HG03097 (cell line): Measurements from ENCODE around the gene NAAA.
"Not testable (repeated sequence)": the region's sequence is repeated elsewhere in the genome, so short reads cannot be mapped to it uniquely, and the experiment has no call there.

Experiments used
- ATAC-seq: cut with Tn5 transposase; IDR thresholded peaks from one replicate; pipeline ENCODE4 v1.9.1; 2021; ENCODE audit not compliant: unreplicated experiment, low FRiP score

Gene NAAA

DNA sequence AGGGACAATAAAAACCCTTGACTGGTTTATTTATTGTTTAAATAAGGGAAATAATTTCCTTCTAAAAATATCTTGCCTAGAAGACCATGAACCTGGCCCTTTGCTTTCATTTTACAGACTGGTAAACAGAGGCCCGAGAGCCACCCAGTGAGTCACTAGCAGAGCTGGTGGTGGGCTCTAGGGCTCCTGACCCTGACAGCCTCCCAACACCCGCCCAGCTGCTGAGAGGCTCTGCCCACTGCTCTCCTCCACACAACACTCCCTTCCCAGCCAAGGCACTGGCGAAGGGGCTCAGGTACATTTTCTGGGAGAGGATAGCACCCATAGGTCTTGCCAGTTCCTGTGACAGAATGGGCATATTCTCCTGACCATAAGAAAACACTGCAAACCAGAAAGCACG, 20.5 kb downstream of the NAAA start:
- no peak for ATAC-seq

DNA sequence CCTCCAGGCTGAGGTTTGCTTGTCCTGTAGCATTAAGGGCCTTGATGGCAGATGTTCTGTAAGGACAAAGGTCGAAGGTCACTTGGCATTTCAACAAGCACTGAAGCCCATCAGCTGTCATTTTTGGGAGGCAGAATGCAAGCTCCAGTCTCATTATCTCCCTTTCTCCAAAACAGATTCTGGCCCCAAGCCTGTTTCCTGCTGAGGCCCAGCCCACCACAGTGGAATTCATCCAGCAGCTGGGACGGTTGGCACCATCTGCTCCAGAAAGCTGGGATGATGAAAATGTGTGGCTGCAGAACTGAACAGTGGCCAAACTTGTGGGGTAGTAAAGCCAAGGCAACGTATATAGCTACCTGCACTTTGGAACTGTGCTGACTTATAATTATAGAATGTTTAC, 20.9 kb downstream of the NAAA start:
- ATAC-seq, result no peak

DNA sequence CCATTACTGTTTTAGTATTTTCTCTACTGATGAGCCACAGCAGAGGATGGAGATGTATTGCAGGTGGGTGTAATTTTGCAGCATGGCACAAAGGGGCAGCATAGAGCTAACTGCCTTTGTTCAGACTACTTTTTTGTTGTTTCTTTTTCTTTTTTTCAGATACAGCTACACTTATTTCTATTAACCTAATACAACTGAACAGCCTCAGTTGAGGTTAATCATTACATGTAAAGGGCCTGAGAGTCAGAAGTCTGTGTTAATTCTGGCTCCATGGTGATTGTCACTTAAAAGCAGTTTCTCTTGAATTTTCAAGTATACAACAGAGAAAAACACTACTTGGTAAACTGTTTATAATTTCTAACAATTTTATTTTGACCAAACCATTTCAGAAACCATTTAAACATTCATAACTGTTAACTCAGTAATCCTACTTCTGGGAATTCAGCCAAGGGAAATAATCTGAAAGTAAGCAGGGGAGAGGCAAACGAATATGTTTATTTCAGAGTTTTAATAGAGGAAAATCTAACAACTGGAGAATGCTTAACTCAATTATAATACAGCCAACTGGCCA, 24.6 kb downstream of the NAAA start:
- no peak for ATAC-seq

DNA sequence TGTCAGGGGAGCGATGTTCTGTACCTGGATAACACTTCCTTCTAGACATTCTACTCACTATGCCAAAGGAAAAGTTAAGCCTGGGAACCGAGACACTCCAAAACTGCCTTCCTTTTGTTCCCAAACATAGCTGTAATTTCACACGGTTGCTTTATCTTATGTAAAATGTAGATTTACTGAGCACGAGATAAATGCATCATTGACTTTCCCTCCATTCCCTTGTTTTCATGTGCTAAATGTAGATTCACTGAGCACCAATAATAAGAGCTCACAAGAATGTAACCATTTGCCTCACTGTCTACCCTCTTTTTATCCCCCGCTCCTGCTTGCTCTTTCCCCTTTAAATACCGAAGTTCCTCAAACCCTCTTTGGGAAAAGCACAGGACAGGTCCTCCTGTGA, 27.8 kb downstream of the NAAA start:
- no peak for ATAC-seq

DNA sequence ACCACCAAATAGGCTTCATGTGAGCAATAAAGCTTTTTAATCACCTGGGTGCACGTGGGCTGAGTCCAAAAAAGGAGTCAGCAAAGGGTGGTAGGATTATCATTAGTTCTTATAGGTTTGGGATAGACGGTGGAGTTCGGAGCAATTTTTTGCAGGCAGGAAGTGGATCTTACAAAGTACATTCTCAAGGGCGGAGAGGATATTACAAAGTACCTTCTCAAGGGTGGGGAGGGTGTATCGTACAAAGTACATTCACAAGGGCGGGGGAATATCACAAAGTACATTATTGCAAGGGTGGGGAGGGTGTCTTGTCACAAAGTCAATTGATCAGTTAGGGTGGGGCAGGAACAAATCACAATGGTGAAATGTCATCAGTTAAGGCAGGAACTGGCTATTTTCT, 30.0 kb downstream of the NAAA start:
- not testable (repeated sequence) for ATAC-seq

DNA sequence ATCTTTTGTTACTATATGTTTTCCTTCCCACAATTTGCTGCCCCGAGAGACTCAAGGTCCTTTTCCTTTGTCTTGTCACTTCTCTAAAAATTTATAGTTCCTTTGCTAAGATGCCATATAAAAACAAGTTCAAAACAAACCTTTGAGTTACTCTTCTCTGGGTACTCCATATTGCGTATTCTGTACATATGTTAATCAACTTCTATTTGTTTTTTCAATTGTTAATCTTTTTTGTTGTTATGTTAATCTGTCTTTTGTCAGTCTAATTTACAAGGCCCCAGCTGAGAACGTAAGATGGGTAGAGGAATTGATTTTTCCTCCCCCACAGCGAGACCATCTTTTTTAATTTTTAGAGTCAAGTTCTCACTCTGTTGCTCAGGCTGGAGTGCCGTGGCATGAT, 31.4 kb downstream of the NAAA start:
- no peak for ATAC-seq

DNA sequence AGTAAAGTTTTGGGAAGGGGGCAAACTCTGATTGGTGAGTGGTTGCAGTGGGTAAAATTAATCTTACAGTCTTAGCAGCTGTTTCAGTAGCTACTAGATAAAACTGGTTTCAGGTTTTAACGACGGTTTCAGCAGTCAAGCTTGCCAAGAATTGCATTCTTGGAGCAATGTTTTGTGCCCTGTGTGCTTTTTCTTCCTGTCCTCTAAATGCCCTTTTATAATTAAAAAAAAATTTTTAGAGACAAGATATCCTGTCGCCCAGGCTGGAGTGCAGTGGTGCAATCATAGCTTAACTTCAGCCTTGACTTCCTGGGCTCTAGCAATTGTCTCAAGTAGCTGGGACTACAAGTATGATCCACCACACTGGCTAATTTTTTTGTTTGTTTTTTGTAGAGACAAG, 32.3 kb downstream of the NAAA start:
- no peak for ATAC-seq

DNA sequence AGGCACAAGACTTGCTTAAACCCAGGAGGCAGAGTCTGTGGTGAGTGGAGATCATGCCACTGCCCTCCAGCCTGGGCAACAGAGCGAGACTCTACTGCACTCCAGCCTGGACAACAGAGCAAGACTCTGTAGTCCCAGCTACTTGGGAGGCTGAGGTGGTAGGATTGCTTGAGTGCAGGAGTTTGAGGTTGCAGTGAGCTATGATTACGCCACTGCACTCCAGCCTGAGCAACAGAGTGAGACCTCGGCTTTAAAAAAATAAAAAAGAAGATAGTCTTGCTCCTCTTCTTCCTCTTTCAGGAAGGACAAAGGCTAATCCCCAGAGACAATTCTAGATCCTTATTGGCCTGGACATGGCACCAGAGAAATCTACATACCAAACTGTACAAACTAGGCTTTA, 32.8 kb downstream of the NAAA start:
- no peak for ATAC-seq

DNA sequence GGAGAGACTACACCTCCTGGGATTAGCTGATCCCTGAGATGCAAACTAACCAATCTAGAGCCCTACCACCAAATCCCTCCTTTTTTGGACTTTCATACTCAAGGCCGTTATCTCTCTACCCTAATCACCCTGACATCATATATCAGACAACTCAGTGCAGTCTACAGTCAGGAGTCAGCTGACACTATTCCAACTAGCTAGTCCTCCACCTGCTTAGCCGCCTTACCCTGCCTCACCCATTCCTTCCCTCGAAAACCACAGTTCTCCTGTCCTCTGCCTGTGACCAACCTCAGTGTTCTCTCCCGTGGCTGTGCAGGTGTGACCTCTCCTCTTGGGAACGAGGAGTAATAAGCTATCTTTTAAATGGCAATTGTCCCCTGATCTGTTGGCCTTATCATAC, 36.7 kb downstream of the NAAA start:
- ATAC-seq, result no peak

DNA sequence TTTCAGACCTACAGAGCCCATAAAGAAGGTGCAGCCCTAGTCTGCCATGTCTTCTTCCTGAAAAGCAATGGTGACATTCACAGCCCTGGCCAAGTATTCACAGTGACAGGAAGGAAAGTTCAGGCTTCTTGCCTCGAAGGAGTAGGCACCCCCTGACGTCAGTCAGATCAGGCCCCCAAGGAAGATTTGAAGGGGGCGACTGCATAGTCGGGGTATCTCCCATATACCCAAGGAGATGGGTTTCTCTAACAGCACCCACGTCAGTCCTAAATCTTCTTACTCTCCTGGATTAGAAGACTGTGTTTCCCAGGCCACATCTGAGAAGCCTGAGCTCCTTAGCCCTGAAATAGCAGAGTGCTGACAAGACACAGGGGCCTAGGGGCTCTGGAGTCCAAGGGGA, 38.5 kb downstream of the NAAA start, which contains the start of gene PPEF2:
Gene PPEF2, minus strand, starts transcription at position 101 of the 400 bp plus-strand sequence. CDS start 6,127 bp downstream, outside the sequence.
- no peak for ATAC-seq

DNA sequence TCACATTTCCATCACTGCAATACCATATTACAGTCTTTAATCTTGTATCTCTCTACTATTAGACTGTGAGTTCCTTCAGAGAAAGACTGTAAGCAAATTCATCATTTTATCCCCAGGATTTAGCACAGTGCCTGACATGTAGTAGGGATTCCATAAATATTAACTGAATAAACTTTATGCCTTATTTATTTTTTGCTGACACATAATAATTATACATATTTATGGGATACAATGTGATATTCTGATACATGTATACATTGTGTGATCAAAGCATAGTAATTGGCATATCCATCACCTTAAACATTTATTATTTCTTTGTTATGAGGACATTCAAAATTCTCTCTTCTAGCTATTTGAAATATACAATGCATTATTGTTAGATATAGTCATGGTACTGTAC, 42.3 kb downstream of the NAAA start:
- no peak for ATAC-seq

DNA sequence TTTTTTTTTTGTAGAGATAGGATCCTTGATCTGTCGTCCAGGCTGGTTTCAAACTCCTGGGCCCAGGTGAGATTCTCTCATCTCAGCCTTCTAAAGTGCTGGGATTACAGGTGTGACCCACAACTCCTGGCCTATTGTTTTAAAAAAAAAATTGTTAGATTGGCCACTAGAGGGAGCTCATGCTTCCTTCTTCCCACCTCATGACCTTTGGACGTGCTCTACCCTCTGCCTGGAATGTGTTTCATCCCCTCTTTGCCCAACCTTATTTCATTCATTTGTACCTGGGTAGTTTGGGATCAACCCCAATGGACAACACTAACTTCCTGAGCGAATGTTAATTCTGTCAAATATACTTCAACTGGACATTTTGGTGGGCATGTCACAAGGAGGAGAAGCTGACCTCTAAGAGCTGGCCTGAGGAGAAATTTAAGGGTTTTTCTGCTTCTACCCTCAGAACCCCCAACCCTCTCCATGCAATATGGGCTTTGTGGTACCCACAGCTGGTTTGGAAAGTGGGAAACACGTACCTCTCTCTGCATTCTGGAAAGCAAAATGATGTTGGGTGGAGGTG, 45.0 kb downstream of the NAAA start:
- ATAC-seq, result no peak

DNA sequence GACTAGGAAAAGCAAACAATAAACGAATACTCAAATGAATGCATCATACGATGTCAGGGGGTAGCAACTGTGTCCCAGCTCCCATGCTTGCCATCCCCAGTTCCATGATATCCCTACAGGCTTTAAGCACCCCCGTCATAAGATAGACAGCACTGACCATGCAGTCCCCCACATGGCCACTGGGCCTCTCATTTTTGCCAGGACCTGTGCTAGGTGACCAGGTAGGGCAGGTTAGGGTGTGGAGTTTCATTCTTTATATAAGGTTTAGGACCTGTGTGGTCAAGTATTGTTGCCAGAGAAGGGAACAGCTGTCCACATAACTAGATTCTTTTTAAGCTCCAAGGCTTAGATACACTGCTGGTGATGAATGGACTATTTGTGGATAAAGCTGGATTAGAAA, 48.3 kb downstream of the NAAA start:
- ATAC-seq, result no peak

DNA sequence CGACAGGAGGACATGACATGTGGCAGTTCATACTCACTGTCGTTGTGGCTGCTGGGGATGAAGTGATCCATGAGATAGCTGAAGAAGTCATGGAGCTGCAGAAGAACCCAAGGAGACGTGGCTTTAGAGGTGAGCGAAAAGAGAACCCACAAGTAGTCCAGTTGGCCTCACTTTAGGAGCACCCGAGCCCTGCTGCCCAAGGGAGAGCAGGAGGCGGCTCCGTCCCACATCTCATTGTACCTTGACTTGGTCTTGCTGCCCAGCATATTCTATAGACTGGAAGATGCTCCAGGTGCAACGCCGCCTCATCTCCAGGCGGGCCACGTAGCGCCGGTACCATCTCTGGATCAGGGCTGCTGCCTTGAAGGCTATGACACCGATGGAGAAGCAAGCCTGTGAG, 49.2 kb downstream of the NAAA start:
- ATAC-seq, result no peak

DNA sequence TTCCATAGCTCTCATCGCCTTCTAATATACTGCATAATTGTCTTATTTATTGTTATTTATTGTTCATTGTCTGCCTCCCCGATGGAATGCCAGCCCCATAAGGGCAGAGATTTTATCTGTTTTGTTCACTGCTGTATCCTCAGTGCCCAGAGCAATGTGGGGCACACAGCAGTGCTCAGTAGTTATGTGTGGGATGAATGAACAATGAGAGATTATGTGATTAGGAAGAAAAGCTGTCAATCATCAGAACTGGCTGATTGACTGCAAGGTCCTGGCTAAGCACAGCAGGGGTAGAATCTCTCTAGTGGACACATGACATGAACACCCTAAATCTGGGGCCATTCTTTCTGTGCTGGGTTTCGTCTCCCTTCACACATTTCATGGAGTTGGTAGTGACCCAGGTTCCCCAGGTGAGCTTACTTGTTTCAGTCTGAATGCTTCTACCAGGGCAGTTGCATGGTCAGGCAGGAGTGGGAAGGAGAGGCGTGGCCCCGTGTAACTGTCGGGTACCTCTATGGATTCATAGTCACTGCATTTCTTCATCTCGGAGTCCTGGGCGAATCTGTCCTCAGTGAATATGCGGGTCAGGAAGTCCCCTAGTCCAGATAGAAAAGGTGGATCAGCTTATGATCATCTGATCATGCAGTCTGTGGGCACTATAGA, 51.1 kb downstream of the NAAA start:
- no peak for ATAC-seq

DNA sequence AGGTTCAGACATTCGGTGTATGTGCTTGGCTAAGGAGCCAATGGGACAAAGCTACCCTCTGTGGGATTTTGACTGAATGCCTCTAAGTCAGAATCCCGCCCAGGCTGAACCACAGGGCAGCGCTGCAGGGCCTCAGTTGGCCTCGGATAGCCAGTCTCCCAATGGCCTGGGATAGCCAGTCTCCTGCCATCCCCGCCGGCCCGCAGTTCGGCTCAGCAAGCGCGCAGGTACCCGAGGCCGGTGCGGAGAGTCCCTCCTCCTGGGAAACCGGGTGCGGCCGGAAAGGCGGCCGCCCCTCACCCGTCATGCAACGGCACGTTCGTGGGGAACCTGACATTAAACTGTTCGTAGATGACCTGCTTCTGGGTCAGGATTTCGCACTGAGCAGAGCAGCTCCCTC, 54.7 kb downstream of the NAAA start:
- no peak for ATAC-seq

DNA sequence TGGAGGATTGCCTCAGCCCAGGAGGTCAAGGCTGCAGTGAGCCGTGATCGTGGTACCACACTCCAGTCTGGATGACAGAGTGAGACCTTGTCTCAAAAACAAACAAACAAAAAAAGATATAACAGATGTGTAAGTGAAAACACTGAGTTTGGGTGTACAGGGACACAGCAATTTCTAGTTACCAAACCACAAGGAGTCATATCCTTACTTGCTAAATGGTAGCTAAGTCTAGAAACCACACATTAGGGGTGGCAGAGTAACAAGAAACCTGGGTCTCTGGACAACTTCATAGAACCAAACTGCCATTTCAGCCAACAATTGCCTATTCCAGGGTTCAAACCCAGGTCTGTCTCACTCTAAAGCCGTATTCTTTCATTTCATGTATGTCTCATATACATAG, 59.3 kb downstream of the NAAA start:
- no peak for ATAC-seq

DNA sequence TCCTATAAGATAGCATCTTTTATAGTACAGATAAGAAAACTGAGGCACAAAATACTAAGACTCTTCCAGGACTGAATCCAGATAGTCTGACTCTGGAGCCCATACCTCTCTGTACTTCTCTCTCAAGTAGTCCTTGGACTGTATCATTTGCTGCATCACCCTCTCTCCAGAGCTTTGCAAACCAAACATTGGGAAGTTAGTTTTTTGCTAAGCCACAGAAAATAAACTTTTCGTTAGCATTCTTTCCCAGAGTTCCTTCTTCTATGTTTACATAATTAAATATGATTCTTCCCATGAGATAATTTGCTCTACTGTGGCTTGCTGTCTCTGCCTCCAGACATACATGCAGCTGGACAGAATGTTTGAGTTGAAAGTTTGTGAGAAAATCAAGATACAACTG, 60.5 kb downstream of the NAAA start:
- ATAC-seq, result no peak

DNA sequence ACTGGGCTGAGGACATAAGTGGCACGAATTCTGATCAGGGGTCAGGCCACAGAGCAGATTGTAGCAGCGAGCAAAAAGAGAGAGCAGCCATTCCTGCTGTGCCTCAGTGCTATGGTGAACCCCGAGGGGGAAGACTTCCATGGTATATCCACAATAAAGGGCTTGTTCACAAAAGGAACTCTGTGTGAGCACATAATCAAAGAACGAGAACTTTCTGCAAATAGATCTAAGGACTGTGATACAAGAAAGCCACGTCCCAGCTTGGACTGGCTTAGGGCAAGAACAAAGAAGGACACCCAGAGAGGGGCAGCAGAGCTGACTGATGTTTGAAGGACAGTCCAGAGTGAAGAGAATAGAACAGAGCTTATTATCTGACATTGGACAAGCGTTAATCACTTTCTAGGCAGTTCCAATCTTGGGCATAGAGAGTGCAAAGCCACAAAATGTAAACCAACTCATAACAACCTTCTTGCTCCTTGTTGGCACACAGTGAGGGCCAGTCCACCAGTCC, 62.5 kb downstream of the NAAA start:
- no peak for ATAC-seq

DNA sequence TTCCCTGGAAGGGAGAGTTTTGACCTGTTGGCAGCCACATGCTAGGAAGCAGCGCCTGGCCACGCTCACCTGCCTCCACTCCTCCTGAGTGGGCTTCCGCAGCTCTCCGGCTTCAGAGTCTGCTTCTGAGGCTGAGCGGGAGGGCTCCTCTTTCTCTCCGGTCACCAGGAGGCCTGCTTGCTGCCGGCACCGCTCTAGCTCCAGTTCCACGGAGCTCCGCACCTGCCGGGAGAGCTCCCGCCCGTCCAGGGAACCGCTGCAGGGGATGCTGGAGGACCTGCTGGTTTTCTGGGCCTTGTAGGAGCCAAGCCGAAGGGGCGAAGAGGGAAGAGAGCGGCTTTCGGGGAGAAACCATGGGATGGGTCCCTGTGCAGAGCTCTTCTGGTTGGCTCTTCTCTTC, 64.6 kb downstream of the NAAA start:
- no peak for ATAC-seq

DNA sequence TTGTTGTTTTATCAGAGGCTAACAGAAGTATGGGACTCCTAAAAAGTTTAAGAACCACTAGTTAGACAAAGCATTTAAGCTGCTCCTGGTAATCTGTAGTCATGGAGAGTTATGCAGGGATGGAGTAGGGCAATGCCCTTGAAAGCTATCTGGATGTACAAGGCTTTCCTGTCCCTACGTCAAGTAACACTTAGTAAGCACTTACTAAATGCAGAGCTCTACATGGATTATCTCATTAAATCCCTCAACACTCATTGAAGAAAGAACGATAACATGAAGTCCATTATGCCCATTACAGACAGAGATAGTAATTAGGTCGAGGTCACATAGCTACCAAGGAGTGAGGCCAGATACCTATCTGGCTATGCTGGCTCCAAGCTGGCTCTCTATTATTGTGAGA, 71.7 kb downstream of the NAAA start:
- ATAC-seq, result no peak

DNA sequence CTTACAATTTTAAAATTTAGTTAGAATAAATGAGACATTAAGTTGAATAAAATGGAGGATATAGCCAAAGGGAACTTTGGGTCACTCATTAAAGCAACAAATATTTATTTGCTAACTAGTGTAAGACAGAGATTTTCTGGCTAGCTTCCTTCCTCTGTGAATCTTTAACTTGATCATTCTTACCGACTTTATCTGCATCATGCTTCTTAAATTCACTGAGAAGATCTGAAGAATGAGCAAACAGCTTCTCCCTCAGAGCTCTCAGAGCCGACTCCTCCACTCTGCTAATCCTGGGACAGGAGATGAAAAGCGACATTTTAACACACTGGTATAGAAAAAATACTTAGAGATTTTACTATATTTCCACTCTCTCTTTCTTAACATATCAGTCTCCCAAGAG, 73.7 kb downstream of the NAAA start:
- ATAC-seq, result no peak
